GM19324 (cell line): Measurements from ENCODE around the gene DHODH.
A peak's percentile ranks its signal among the peaks of the same experiment; 100 is the strongest.
"Not testable (repeated sequence)": the region's sequence is repeated elsewhere in the genome, so short reads cannot be mapped to it uniquely, and the experiment has no call there.

Experiments used
- ATAC-seq: cut with Tn5 transposase; IDR thresholded peaks from one replicate; pipeline ENCODE4 v1.9.1; 2021; ENCODE audit warnings: mild to moderate bottlenecking, moderate library complexity; ENCODE audit not compliant: unreplicated experiment, low FRiP score

The DHODH gene

GRCh38 chr16:72008424-72009216 is at the start of gene DHODH:
TSS of gene DHODH (plus strand) at chr16:72008744. CDS start at chr16:72008765, 21 bp downstream.
- ATAC-seq, result peak; percentile 99

DNA sequence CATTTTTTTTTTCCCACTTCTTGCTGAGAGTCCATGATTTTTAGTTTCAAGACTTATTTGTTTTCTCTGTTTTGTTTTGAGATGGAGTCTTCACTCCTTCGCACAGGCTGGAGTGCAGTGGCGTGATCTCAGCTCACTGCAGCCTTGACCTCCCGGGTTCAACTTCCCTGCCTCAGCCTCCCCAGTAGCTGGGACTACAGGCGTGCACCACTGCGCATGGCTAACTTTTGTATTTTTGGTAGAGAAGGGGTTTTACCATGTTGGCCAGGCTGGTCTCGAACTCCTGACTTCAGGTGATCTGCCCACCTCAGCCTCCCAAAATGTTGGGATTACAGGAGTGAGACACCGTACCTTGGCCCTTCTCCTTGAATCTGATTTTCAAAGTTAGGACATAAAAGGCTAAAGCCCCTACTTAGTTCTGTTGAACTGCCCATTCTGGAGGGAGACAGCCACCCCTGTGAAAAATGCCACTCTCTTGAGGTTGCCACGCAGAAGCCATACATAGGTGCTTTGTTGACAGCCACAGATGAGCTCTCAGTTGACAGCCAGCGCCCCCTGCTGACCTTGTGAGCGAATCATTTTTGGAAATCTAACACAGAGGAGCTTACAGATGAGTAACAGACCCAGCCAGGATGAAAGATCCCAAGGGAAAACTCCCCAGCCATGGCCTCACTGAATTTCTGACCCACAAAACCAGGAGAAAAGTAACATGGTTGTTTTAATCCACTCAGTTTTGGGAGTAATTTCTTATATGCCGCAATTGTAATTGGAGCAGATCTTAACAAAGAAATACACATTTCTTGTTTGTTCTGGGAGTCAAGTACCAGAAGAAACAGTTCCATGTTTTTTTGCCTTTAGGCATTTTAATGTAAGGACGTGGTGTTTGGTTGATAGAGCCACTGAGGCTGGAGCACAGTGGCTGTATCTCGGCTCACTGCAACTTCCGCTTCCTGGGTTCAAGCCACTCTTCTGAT is 47.2 kb upstream of the DHODH start:
- no peak for ATAC-seq

- ATAC-seq, result no peak
Observed at GRCh38 chr16:71963125-71963875, 45.2 kb upstream of the DHODH start.

DNA sequence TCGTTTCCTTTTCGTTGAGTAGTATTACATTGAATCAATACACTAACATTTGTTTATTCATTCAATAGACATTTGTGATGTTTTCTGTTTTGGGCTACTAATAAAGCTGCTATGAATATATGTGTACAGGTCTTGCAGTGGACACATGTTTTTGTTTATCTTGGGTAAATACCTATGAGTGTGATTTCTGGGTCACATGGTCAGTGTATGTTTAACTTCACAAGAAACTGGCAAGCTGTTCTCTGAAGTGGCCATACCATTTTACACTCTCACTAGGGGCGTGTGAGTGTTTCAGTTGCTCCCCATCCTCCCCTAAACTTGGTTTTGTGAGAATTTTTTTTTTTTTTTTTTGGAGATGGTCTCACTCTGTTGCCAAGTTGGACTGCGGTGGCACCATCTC is 43.3 kb upstream of the DHODH start:
- ATAC-seq, result no peak

DNA sequence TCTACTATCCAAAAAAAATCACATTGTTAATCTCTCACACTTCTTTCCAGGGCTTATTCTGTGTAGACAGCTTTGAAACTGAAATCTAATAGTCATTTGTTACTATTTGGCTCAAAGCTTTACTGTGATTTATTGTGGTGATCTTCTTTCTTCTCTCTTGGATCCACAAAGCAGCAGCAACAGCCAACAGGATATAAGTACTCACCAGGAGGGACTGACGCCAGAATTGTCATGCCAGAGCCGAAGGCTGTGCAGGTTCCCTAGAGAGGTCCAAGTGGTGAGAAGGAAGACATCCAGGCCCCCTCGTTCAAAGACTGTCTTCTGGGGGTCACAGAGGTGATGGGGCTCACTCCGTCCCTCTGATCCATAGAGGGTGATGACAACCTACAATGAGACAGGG is 41.6 kb upstream of the DHODH start:
- ATAC-seq, result no peak

DNA sequence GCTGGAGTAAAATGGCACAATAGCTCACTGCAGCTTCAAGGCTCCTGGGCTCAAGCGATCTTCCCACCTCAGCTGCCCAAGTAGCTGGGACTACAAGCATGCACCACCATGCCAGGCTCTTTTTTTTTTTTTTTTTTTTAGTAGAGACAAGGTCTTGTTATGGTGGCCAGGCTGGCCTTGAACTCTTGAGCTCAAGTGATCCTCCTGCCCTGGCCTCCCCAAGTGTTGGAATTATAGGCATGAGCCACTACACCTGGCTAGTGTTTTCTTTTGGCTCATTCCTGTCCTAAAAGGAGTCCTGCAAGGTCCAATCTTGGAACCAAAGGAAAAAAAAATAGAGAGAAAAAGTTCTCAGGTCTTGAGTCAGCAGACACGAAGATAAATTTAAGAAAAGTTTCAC is 39.2 kb upstream of the DHODH start:
- no peak for ATAC-seq

DNA sequence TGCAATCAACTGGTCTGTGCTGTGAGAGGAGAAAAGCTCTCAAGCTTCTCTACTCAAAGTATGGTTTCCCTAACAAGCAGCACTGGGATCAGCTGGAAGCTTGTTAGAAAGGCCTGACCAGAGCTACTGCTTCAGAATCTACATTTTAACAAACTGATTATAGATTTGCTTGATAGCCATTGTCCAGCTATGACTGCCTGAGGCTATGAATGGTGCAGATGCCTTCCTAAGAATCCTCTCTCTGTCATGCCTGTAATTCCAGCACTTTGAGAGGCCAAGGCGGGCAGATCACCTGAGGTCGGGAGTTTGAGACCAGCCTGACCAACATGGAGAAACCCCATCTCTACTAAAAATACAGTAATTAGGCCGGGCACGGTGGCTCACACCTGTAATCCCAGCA is 37.0 kb upstream of the DHODH start:
- no peak for ATAC-seq

DNA sequence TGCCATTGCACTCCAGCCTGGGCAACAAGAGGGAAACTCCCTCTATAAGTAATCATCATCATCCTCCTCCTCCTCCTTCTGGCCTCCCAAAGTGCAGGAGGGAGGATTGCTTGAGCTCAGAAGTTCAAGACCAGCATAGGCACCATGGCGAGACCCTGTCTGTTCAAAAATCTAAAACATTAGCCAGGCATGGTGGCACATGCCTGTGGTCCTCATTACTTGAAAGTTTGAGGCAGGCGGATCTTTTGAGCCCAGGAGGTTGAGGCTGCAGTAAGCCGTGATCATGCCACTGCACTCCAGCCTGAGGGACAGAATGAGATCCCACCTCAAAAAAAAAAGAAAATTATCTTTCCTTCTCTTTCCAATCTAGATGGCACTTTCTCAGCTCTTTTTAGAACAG is 36.2 kb upstream of the DHODH start:
- no peak for ATAC-seq

DNA sequence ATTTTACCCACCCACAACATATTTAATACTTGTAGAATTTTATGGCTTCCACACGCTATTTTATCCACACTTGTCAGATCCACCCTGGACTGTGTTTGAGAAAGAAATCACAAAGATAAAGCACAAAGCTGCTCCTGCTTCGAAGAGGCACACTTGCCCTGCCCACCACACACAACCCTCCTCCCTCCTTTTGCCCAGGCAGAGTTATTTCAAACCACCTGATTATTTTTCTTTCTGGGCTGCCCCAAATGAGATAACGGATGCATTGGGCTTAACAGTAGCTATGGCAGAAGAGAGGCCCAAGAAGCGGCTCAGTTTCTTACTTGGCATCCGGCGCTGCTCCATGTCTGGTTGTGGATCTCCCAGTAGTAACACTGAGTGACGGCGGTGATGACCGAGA is 35.5 kb upstream of the DHODH start:
- no peak for ATAC-seq

DNA sequence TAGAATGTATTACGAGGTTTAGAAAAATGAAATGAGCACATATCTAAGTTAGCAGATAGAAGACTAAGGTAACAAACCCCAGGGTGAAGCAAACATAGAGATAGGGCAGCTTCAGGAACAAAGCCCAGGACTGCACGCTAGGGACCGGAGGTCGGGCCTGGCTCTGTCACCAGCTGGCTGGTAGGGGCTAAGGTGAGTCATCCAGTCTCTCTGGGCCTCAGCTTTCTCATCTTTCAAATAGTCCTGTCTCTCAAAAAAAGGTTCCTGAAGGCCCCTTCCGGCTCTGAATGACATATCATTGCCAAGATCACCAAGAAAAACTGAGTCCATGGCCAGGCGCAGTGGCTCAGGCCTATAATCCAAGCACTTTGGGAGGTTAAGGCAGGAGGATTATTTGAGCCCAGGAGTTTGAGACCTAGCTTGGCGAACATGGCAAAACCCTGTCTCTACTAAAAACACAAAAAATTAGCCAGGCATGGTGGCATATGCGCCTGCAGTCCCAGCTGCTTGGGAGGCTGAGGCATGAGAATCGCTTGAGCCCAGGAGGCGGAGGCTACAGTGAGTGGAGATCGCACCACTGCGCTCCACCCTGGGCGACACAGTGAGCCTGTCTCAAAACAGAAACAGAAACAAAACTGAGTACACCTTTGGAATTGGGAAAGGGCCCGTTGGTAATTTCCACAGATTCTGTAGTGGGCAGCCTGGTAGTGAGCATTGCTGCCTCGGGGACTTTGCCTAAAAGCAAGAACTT is 34.3 kb upstream of the DHODH start:
- ATAC-seq, result no peak

GRCh38 chr16:71985262-71985974 is 23.1 kb upstream of the DHODH start:
- no peak for ATAC-seq

GRCh38 chr16:71986131-71986530 is 22.4 kb upstream of the DHODH start:
- no peak for ATAC-seq

GRCh38 chr16:71995038-71995437 is 13.5 kb upstream of the DHODH start:
- no peak for ATAC-seq

- not testable (repeated sequence) for ATAC-seq
Observed at GRCh38 chr16:71997578-71997977, 11.0 kb upstream of the DHODH start.

DNA sequence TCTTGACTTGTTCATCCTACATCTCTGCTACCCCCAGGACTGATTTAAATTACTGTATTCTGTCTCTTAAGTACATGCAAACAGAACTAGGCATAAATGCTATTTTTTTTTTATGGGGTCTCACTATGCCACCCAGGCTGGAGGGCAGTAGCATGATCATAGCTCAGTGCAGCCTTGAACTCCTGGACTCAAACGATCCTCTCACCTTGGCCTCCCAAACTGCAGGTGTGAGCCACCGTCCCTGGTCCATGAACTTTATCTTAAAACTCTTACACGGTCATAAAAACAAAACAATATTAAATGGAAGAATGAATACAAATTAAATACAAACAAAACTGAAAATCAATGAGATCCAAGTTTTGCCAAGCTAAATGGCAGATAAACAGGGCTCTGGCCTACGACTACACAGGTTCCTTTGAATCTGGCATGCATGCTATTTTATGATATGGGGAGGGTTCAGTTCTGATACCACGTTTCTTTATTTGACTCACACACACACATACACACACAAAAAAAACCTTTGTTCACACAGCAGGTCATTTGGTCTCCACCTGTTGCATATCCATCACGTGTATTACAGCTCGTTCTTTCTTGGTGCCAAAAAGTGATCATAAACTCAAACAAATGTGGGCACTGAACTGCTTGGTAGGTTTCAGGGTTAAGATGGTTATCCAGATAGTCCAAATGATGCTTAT is 7.2 kb upstream of the DHODH start:
- ATAC-seq, result no peak

DNA sequence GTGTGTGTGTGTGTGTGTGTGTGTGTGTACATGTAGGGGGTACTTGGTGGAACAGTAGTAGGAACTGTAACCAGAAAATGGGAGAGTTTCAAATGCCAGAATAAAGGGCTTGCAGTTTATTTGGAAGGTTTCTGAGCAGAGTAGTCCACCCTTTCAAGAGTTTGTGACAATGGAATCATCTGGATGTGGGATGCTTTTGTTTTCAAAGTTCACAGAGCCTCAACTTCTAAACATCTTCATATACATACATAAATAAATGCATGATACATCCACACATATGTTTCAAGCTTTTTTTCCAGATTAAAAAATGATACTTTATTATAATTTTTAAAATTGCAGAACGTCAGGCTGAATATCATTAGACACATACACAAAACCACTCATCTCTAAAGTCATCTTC is 5.9 kb upstream of the DHODH start:
- no peak for ATAC-seq

GRCh38 chr16:72008065-72008423 is 500 bp upstream of the DHODH start:
- not testable (repeated sequence) for ATAC-seq

- ATAC-seq, result no peak
Observed at GRCh38 chr16:72009779-72010178, 1.2 kb downstream of the DHODH start.

DNA sequence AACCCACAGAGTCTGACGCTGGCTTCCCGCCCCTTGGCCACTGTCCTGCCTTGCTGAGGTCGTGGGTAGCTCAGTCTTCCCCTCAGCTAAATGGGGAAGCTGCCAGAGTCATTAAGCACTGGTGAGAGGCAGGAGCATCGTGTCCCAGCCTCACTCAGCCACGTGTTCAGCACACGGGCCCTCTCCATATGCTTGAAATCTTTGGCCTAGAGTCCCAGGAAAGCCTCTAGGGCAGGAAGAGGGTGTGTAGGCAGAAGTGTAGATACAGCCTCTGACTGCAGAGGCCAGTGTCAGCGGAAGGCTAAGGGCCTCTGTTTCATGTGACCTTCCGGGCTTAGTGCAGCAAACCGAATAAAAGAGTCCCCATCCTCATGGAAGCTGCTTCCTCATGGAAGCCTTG is 4.1 kb downstream of the DHODH start:
- ATAC-seq, result no peak
